Measurements from ENCODE around the gene CNTRL.
"Not testable (repeated sequence)": the region's sequence is repeated elsewhere in the genome, so short reads cannot be mapped to it uniquely, and the experiment has no call there.

CNTRL gene, protein sequence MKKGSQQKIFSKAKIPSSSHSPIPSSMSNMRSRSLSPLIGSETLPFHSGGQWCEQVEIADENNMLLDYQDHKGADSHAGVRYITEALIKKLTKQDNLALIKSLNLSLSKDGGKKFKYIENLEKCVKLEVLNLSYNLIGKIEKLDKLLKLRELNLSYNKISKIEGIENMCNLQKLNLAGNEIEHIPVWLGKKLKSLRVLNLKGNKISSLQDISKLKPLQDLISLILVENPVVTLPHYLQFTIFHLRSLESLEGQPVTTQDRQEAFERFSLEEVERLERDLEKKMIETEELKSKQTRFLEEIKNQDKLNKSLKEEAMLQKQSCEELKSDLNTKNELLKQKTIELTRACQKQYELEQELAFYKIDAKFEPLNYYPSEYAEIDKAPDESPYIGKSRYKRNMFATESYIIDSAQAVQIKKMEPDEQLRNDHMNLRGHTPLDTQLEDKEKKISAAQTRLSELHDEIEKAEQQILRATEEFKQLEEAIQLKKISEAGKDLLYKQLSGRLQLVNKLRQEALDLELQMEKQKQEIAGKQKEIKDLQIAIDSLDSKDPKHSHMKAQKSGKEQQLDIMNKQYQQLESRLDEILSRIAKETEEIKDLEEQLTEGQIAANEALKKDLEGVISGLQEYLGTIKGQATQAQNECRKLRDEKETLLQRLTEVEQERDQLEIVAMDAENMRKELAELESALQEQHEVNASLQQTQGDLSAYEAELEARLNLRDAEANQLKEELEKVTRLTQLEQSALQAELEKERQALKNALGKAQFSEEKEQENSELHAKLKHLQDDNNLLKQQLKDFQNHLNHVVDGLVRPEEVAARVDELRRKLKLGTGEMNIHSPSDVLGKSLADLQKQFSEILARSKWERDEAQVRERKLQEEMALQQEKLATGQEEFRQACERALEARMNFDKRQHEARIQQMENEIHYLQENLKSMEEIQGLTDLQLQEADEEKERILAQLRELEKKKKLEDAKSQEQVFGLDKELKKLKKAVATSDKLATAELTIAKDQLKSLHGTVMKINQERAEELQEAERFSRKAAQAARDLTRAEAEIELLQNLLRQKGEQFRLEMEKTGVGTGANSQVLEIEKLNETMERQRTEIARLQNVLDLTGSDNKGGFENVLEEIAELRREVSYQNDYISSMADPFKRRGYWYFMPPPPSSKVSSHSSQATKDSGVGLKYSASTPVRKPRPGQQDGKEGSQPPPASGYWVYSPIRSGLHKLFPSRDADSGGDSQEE (N-terminal part only)

DNA sequence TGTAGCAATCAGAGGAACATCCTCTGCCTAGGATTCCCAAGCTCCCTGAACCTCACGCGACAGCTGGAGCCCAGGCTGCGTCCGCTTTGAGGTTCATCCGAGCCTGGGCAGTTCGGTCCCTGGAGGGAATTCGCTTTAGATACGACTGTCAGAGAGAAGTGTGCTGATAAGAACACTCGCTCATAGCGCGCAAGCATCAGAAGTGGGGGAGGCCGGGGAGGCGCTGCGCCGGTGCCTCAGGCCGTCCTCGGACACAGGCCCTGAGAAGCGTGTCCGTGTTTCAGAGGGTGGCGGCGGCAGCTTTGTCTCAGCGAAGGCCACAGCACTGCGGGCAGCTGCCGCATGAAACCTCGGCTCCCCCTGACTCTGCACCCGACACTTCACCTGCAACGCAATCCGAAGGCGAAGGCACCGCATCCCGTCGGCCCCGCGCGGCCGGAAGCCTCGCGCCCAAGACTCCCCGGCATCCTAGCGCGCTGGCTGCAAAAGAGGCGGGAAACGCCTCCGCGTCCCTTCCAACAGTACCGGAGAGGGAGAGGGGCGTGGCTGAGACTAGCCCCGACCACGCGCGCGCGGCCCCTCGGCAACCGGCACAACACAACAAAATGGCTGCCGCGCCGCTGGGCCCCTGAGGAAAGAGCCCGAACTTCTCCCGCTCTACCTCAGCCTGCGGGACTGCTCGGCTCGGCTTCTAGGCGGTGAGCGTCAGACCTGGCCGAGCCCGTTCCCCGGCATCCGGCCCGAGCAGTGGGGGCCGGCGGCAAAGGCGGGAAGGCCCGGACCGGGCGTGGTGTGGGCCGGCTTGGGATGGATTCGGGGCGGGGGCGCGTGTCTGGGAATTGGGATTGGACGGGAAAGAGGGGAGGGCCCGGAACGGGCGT, at the start of gene CNTRL:
Gene CNTRL, plus strand, starts transcription at position 586 of the 881 bp plus-strand sequence. CDS start 13,372 bp downstream, outside the sequence.
- peak; percentile 62 to 78 for DNase-seq (ENCODE audit: low read depth in 2 of 2)

DNA sequence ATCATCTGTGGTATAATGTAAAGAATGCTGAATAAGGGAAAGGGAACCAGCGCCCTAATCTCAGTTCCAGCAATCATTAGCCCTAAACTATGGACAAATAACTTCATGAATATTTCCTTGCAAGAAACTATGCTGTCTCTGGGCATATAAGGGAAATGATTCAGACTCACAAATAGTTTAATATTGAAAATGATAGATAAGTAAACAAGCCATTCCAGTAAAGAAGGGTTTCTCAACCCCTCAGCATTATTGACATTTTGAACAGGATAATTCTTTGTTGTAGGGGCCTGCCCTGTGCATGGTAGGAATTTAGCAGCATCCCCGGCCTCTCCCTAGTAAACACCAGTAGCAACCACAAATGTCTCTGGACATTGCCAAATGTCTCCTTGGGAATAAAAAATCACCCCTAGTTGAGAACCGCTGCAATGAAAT, 48.5 kb upstream of the CNTRL start:
- DNase-seq (ENCODE audit: low read depth in 2 of 2), result no peak

DNA sequence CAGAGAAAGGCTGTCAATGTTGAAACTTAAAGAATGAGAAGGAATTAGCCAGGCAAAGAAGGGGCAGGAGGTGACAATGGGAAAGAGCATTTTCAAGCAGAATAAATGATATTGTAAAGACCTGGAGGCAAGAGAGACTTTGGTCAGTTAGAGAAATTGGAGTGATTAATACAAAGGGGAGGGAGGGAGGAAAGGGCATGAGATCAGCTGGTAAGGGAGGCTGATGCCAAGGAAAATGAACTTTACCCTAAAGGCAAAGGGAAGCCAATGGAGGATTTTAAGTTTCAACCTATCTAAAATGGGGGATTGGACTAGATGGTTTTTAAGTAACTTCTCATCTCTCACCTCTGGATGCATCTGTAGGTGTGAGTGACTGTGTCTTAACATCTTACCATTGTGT, 48.0 kb upstream of the CNTRL start:
- no peak for DNase-seq (ENCODE audit: low read depth in 2 of 2)

DNA sequence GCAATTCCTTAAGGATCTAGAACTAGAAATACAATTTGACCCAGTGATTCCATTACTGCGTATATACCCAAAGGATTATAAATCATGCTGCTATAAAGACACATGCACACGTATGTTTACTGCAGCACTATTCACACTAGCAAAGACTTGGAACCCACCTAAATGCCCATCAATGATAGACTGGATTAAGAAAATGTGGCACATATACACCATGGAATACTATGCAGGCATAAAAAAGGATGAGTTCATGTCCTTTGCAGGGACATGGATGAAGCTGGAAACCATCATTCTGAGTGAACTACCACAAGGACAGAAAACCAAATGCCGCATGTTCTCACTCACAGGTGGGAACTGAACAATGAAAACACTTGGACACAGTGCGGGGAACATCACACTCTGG, 46.5 kb upstream of the CNTRL start:
- not testable (repeated sequence) for DNase-seq (ENCODE audit: low read depth in 2 of 2)

DNA sequence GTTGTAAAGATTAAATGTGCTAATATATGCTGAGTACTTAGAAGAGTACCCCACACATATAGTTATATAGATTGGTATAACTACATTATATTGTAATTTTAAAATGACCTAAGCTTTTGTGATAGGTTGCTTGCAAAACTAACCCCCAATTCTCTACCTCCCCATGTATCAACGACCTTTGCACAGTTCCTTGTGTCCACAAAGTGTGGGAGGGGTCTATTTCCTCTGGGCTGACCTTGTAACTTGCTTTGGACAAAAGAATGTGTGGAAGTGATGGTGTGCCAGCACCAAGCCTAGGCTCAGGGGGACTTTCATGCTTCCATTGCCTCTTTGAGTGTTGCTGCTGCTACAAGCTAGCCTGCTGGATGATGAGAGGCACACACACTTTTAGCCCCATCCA, 45.3 kb upstream of the CNTRL start:
- no peak for DNase-seq (ENCODE audit: low read depth in 2 of 2)

DNA sequence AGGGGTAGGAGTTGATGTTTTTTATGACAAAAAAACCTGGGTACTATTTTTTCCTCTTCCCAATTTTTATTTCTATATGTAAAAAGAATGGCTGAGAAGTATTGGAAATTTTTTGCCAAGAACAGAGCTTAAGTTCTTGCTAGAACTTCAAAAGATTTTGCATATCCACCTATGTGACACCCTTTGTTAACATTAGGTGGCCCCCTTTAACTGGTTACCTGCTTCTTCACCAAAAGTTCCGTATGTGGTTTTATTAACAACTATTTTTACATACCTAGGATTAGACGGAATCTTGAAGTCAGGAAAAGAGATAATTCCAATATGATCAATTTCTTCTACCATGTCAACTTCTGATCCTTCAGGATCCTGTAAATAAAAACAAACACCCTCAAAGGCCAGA, 40.2 kb upstream of the CNTRL start:
- no peak for DNase-seq (ENCODE audit: low read depth in 2 of 2)

DNA sequence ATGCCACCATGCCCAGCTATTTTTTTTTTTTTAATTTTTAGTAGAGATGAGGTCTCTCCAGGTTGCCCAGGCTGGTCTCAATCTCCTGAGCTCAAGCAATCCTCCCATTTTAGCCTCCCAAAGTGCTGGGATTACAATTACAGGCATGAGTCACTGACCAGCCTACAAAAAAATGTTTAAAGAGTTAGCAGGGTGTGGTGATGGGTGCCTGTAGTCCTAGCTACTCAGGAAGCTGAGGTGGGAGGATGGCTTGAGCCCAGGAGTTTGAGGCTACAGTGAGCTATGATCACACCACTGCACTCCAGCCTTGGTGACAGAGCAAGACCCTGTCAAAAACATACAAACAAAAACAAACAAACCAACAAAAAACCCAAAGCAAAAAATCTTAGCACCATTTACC, 39.0 kb upstream of the CNTRL start:
- DNase-seq (ENCODE audit: low read depth in 2 of 2), result not testable (repeated sequence)

DNA sequence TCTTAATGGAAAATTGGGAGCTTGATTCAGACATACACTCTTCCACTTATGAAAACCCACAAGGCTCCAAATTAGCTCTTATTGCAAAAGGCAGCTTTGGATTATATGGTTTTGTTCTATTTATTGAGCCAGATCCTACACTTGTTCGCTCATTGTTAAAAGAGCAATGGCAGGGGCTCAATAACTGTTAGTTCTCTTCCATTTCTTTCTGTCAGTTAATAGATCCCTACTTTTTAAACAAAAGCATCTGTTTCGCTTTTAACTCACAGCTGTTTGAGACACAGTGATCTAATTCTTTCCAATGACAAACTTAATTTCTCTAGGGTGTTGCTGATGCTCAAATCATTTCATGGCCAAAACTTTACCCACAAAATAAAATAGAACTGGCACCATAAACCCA, 36.4 kb upstream of the CNTRL start:
- no peak for DNase-seq (ENCODE audit: low read depth in 2 of 2)

DNA sequence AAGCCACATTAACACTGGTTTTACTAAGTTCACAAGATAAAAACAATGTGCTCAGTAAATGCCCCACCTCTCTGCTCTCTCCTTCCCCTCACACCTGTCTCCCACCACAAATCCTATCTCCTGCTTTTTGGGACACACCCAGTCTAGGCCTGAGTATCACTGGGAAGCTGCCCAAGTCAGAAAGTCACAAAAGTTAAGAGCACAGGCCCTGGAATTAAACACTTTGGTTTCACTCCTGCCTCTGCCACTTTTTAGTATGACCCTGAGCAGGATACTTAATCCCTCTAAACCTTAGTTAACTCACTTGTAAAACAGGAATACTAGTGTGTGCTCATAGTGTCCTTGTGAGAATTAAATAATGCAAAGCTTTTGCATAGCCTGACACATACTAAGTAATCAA, 36.0 kb upstream of the CNTRL start:
- DNase-seq (ENCODE audit: low read depth in 2 of 2), result no peak

DNA sequence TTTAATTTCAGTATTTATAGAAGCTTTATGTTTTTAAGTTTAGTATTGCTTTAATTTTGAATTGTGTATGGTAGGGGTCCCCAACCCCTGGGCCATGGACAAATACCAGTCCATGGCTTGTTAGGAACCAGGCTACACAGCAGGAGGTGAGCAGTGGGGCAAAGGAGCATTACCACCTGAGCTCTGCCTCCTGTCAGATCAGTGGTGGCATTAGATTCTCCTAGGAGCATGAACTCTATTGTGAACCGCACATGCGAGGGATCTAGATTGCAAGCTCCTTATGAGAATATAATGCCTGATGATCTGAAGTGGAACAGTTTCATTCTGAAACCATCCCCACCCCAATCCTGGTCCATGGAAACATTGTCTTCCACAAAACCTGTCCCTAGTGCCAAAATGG, 26.6 kb upstream of the CNTRL start:
- DNase-seq (ENCODE audit: low read depth in 2 of 2), result no peak

DNA sequence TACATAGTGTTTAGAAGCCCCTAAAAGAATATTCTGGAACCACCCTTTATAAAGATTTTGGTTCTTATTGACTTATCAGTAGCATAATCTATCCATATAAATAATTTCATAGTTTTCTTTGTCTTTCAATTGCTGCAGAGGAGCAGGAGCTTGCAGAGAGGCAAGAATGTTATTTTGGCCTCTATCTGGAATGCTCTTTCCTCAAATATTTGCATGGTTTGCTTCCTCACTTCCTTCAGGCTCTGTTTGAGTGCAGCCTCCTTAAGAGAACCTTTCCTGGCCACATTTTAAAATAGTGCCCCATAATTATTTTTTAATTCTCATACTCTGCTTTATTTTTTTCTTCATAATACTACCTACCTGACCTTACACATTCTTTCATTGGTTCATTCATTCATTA, 26.1 kb upstream of the CNTRL start:
- no peak for DNase-seq (ENCODE audit: low read depth in 2 of 2)

DNA sequence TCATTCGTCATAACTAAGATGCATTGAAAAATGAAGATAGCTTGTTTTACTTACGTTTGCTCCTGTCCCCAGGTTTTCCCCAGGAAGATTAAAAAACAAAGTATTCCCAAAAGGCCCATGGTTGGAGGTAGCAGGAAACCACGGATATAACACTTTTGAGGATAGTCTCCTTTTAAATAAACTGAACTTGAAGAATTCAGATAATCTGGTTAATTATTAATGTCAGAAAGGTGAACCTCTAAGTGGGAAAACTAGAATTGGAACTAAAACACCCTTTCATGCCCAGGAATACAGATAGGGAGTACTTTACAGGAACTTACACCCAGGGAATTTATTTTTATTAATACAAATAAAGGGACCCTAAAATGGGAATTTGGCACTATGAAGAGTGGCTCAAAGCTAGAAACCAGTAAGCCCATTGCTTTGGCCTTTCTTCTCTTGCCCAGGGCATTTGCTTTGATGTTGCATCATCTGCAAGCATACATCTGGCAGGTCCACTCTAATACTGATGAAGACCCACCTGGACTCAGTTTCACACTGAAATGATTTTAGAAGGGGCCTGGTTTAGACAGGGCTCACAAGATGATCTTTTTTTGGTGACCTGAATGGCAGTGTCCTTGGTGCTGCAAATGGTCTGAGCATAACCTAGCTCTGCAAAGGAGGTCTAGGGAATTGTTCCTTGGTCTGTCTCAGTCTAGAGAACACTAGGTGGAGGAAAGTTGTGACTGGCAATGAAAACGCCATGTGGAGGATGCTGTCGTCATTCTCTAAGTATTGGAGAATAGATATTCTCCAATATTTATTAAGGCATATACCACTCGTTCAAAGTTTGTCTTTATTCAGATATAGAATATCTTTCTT, 24.4 kb upstream of the CNTRL start, which contains the start of gene C5:
Gene C5, minus strand, starts transcription at position 148 of the 861 bp plus-strand sequence. Its CDS starts 29 bp downstream, at position 119.
- no peak for DNase-seq (ENCODE audit: low read depth in 2 of 2)

DNA sequence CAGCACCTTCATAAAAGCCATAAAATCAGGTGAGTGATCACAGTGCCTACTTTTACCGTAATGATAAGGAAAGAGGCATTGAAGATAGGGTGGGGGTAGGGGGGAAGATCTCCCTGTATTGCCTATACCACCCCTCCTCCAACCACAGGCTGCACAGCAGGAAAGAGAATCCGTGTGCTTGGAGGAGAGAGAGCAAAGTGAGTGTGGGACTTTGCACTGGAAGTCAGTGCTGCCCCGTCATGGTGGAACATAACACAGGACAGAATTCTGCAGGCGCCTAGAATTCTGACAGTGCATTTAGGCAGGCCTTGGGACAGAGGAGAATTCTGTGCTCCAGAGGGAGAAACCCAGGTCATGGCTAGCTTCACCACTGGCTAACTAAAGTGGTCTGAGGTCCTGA, 21.2 kb upstream of the CNTRL start:
- no peak for DNase-seq (ENCODE audit: low read depth in 2 of 2)

DNA sequence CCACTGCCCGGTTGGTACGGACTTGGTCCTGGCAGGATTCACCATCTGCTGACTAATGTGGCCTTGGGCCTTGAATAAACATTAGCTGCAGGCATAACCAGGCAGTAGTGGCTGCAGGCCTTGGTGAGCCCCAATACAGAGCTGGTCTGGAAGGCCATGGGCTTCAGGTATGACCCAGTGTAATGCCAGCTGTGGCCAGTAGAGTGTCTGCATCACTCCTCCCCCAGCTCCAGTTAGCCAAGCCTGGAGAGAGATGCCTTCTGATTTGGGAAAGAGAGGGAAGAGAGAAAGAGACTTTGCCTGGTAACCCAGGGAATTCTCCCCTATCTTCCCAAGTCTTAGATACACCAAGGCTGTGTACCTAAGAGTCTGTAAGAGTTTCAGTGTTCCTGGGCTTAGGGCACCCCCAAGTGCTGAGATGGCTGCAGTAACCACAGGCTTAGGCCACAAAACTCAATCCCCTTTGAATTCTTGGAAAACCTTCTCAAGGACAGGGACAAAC, 19.1 kb upstream of the CNTRL start:
- DNase-seq (ENCODE audit: low read depth in 2 of 2), result no peak

DNA sequence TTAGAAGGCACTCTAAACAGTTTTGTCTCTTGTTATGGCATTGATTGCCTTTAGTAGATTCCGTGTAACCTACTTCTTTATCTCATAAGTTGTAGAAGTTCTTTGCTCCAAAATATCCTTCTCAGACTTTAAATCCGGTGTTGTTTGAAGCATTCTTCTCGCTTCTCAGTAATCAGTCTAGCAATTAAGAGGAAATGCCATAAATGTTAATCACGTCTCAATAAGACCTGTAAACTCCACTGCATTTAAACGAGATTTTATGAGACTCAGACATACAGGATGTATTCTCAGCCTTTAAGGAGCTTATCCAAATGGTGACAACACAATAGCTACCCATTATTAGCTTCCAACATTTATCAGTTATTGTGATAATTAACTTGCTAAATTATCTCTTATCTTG, 16.9 kb upstream of the CNTRL start:
- no peak for DNase-seq (ENCODE audit: low read depth in 2 of 2)

DNA sequence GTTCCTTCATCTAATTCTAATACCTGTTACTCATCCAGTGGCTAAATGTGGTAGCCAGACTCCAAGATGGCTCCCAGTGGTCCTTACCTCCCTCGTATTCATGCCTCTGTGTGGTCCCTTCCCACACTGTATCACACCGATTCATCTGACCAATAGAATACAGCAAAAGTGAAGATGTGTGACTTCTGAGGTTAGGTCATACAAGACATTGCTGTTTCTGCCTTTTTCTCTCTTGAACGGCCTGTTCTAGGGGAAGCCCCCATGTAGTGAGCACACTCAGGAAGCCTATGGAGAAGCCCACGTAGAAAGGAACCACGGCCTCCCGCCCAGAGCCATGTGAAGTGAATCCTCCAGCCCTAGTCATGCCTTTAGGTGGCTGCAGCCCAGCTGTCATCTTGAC, 15.2 kb upstream of the CNTRL start:
- no peak for DNase-seq (ENCODE audit: low read depth in 2 of 2)

DNA sequence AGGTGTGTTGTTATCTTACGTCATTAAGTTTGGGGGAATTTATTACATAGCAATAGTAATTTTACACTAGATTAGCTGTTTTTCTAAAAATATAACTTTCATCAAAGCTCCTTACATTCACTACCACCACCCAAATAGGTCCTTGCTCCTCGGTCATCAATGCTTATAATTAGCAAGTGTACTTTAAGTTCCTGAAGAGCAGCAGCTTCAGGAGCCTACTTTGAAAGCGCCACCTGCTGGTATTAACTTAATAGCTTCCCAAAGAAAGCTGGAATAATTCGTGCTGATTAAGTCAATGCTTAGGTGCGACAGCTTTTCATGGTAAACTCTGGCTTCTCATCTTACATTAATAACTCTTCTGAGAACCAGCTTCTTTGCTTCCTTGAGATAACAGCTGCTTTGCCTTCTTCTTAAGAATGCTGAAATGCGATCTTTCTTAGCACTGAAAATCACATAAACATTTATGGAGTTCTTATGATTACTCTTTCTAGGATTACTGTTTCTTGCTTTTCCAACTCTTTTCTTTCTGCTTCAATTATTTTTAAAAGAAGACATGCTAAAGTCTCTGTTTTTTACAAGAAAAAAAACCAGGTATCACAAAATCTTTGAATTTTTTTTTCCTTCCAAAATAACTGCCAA, 14.6 kb upstream of the CNTRL start:
- no peak for DNase-seq (ENCODE audit: low read depth in 2 of 2)

DNA sequence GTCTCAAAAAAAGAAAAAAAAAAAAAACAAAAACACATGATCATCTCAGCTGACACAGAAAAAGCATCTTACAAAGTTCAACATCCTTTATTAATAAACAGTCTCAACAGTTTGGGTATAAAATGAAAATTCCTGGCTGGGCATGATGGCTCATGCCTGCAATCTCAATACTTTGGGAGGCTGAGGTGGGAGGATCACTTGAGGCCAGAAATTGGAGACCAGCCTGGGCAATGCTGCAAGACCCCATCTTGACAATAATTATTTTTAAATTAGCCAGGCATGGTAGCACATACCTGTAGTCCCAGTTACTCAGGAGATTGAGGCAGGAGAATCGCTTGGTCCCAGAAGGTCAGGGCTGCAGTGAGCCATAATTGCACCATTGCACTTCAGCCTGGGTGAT, 7.9 kb upstream of the CNTRL start:
- DNase-seq (ENCODE audit: low read depth in 2 of 2), result no peak

DNA sequence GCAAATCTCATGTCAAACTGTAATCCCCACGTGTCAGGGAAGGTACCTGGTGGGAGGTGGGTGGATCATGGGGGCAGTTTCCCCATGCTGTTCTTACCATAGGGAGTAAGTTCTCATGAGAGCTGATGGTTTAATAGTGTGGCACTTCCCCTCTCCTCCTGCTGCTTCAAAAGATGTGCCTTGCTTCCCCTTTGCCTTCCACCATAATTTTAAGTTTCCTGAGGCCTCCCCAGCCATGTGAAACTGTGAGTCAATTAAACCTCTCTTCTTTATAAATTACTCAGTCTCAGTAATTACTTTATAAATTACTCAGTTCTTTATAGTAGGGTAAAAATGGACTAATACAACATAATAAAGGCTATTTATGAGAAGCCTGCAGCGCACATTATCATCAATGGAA, 7.1 kb upstream of the CNTRL start:
- no peak for DNase-seq (ENCODE audit: low read depth in 2 of 2)

All from stimulated activated CD4-positive, alpha-beta T cell treated with anti-CD3 and anti-CD28 coated beads, Interleukin-1b, Interleukin-23, amount 100 ng/mL, for 1 hour (primary cell).